H9 (cell line): ENCODE measurements around the gene CAMTA1. TPM values are rescaled to one million over a fixed set of nuclear protein-coding genes. Genes with fewer than 3 reads are reported as not detected.

Source experiments
- DNase-seq: peaks from one replicate; pipeline ENCODE4 v3.0.0-alpha.2; 2017
- H2AFZ ChIP-seq: one replicate; pipeline ENCODE4 v1.6.1; 2013; ENCODE audit warnings: mild to moderate bottlenecking, low read length, control low read depth, moderate library complexity
- H2AK5ac ChIP-seq: 2 replicates; pipeline ENCODE4 v1.6.1; 2013; ENCODE audit warnings: low read length, control low read depth, mixed read lengths; ENCODE audit not compliant: insufficient read length
- H2BK120ac ChIP-seq: one replicate; pipeline ENCODE4 v1.6.1; 2013; ENCODE audit warnings: low read depth, mild to moderate bottlenecking, low read length, control low read depth, inconsistent platforms; ENCODE audit not compliant: poor library complexity, severe bottlenecking
- H2BK12ac ChIP-seq: 2 replicates; pipeline ENCODE4 v1.6.1; 2013; ENCODE audit warnings: low read length, control low read depth, mixed read lengths, low read depth; ENCODE audit not compliant: insufficient read length
- H2BK15ac ChIP-seq: 2 replicates; pipeline ENCODE4 v1.6.1; 2013; ENCODE audit warnings: low read depth, low read length, control low read depth
- H2BK20ac ChIP-seq: one replicate; pipeline ENCODE4 v1.6.1; 2013; ENCODE audit warnings: low read depth, mild to moderate bottlenecking, low read length, control low read depth, inconsistent platforms; ENCODE audit not compliant: poor library complexity, severe bottlenecking
- H2BK5ac ChIP-seq: 2 replicates; pipeline ENCODE4 v1.6.1; 2013; ENCODE audit warnings: low read length, control low read depth, mixed read lengths; ENCODE audit not compliant: insufficient read length
- H3K14ac ChIP-seq: 2 replicates; pipeline ENCODE4 v1.6.1; 2013; ENCODE audit warnings: low read length, control low read depth; ENCODE audit not compliant: insufficient read depth
- H3K18ac ChIP-seq: 2 replicates; pipeline ENCODE4 v1.6.1; 2013; ENCODE audit warnings: low read depth, mild to moderate bottlenecking, mixed read lengths, low read length, control low read depth; ENCODE audit not compliant: insufficient read length
- H3K23ac ChIP-seq: 2 replicates; pipeline ENCODE4 v1.6.1; 2013; ENCODE audit warnings: low read length, control low read depth, mixed read lengths, low read depth; ENCODE audit not compliant: insufficient read length
- H3K23me2 ChIP-seq: 2 replicates; pipeline ENCODE4 v1.6.1; 2013; ENCODE audit warnings: low read depth, mild to moderate bottlenecking, mixed read lengths, low read length, control low read depth; ENCODE audit not compliant: insufficient read length, poor library complexity, severe bottlenecking
- H3K27ac ChIP-seq: 2 replicates; pipeline ENCODE4 v1.5.1; 2013; ENCODE audit warnings: low read length, control low read depth, mixed read lengths, low read depth; ENCODE audit not compliant: insufficient read length
- H3K27me3 ChIP-seq: 2 replicates; pipeline ENCODE4 v1.6.1; 2013; ENCODE audit warnings: low read length, control low read depth, inconsistent platforms; ENCODE audit not compliant: insufficient read depth
- H3K4ac ChIP-seq: 2 replicates; pipeline ENCODE4 v1.6.1; 2013; ENCODE audit warnings: low read depth, mild to moderate bottlenecking, control low read depth, inconsistent platforms, low read length, moderate library complexity
- H3K4me1 ChIP-seq: 2 replicates; pipeline ENCODE4 v1.6.1; 2013; ENCODE audit warnings: low read length, control low read depth, inconsistent platforms; ENCODE audit not compliant: insufficient read depth
- H3K4me2 ChIP-seq: 2 replicates; pipeline ENCODE4 v1.6.1; 2013; ENCODE audit warnings: low read length, control low read depth, mixed read lengths; ENCODE audit not compliant: insufficient read length, insufficient read depth
- H3K56ac ChIP-seq: 2 replicates; pipeline ENCODE4 v1.6.1; 2013; ENCODE audit warnings: low read depth, mild to moderate bottlenecking, mixed read lengths, low read length, control low read depth; ENCODE audit not compliant: insufficient read length
- H3K79me1 ChIP-seq: 2 replicates; pipeline ENCODE4 v1.6.1; 2013; ENCODE audit warnings: low read depth, mild to moderate bottlenecking, moderate library complexity, low read length, control low read depth, inconsistent platforms; ENCODE audit not compliant: insufficient read depth, poor library complexity, severe bottlenecking
- H3K79me2 ChIP-seq: 2 replicates; pipeline ENCODE4 v1.6.1; 2013; ENCODE audit warnings: low read length, control low read depth, inconsistent platforms; ENCODE audit not compliant: insufficient read depth
- H3K9ac ChIP-seq: 2 replicates; pipeline ENCODE4 v1.6.1; 2013; ENCODE audit warnings: low read length, control low read depth, mixed read lengths; ENCODE audit not compliant: insufficient read length; ENCODE audit errors: extremely low read depth
- H3K9me3 ChIP-seq: one replicate; pipeline ENCODE4 v1.6.1; 2013; ENCODE audit warnings: low read depth, low read length, inconsistent platforms; ENCODE audit not compliant: control insufficient read depth
- H3T11ph ChIP-seq: one replicate; pipeline ENCODE4 v1.6.1; 2013; ENCODE audit warnings: mild to moderate bottlenecking, low read length, control low read depth, inconsistent platforms
- H4K20me1 ChIP-seq: one replicate; pipeline ENCODE4 v1.6.1; 2013; ENCODE audit not compliant: control insufficient read depth, insufficient read length, insufficient read depth
- H4K5ac ChIP-seq: 2 replicates; pipeline ENCODE4 v1.6.1; 2013; ENCODE audit warnings: low read depth, mild to moderate bottlenecking, mixed read lengths, low read length, control low read depth; ENCODE audit not compliant: insufficient read length
- H4K8ac ChIP-seq: replicated peaks from 2 replicates; pipeline ENCODE4 v1.6.1; 2013; ENCODE audit warnings: low read length, control low read depth, mixed read lengths, low read depth; ENCODE audit not compliant: insufficient read length
- H4K91ac ChIP-seq: 2 replicates; pipeline ENCODE4 v1.6.1; 2013; ENCODE audit warnings: low read depth, mild to moderate bottlenecking, moderate library complexity, mixed read lengths, low read length, control low read depth; ENCODE audit not compliant: insufficient read length
- H3K27ac Mint-ChIP-seq, 3 experiments: 2 replicates in 2 of 3; 3 replicates in 1 of 3; pipeline ENCODE4 v1.8.0; 2020 to 2021; ENCODE audit warnings: mixed read lengths in 3 of 3, mild to moderate bottlenecking in 1 of 3, moderate library complexity in 1 of 3
- H3K27me3 Mint-ChIP-seq: 2 replicates; pipeline ENCODE4 v1.8.0; 2021; ENCODE audit warnings: low read depth, mild to moderate bottlenecking, moderate library complexity, mixed read lengths
- H3K36me3 Mint-ChIP-seq, 3 experiments: 2 replicates in 2 of 3; 3 replicates in 1 of 3; pipeline ENCODE4 v1.8.0; 2020 to 2021; ENCODE audit warnings: low read depth in 3 of 3, mixed read lengths in 3 of 3; ENCODE audit not compliant: insufficient read depth in 1 of 3
- H3K4me1 Mint-ChIP-seq, 2 experiments: 2 replicates each; pipeline ENCODE4 v1.8.0; 2020; ENCODE audit warnings: mixed read lengths in 2 of 2
- H3K4me3 Mint-ChIP-seq, 2 experiments: 2 replicates in 1 of 2; 3 replicates in 1 of 2; pipeline ENCODE4 v1.8.0; 2020 to 2021; ENCODE audit warnings: mild to moderate bottlenecking in 2 of 2, mixed read lengths in 2 of 2, moderate library complexity in 1 of 2
- H3K9me3 Mint-ChIP-seq, 2 experiments: 2 replicates in 1 of 2; 3 replicates in 1 of 2; pipeline ENCODE4 v1.8.0; 2020; ENCODE audit warnings: mild to moderate bottlenecking in 2 of 2, mixed read lengths in 2 of 2, moderate library complexity in 1 of 2
- WGBS: extraction: QIAGEN DNeasy Blood & Tissue Kit; methylation state at CpG from one replicate; pipeline ENCODE4 v1.1.7; 2013; ENCODE audit warnings: missing lambda C conversion rate, low lambda C conversion rate, mixed read lengths; ENCODE audit not compliant: insufficient read length; ENCODE audit errors: extremely low coverage; 5-methylcytosine and 5-hydroxymethylcytosine counted together
- total RNA-seq: library from RNA; stranded (reverse); gene quantifications from 2 replicates; pipeline ENCODE4 v1.2.1, GENCODE V29; 2021
- TF ChIP-seq, protein P1 (sequence below): fragments of 200-600 bp; sonication (generic); conservative IDR thresholded peaks from 3 replicates; pipeline ENCODE4 v1.8.0; 2021; ENCODE audit warnings: antibody characterized with exemption, mild to moderate bottlenecking

CAMTA1 gene
- total RNA-seq, 1 experiment from 2014 or later, result 115 TPM

GRCh38 chr1:7101187-7101586 is 315.9 kb downstream of the CAMTA1 start:
- Histone ChIP-seq H3K23ac (no peak overlapping the region), H3K56ac (no peak overlapping the region), H3K23me2 (no peaks in the 10 kb centered on the region), H3K27me3 (no peaks in the 10 kb centered on the region), H4K91ac (no peak overlapping the region), H2BK15ac (no peak overlapping the region), H4K8ac (no peak overlapping the region), H4K5ac (no peak overlapping the region), H3K9me3 (no peaks in the 10 kb centered on the region), H3K9ac (no peak overlapping the region), H3K14ac (no peak overlapping the region), H3K27ac (no peak overlapping the region), H3T11ph (no peak overlapping the region), H2AK5ac (no peak overlapping the region), H3K4me1 (no peaks in the 10 kb centered on the region), H3K4me2 (no peak overlapping the region), H3K18ac (no peak overlapping the region), H3K4ac (no peak overlapping the region), H3K79me2 (no peaks in the 10 kb centered on the region), H2AFZ (no peak overlapping the region), H4K20me1 (no peaks in the 10 kb centered on the region), H2BK12ac (no peak overlapping the region), H3K79me1 (no peaks in the 10 kb centered on the region), H2BK5ac (no peak overlapping the region), H2BK20ac (no peak overlapping the region), H2BK120ac (no peak overlapping the region)
- no peak overlapping the region for H3K4me3 Mint-ChIP-seq
- no CpG with 5 or more reads among the region's 5 CpGs for WGBS
- no peak overlapping the region for H3K27ac Mint-ChIP-seq
- H3K4me1 Mint-ChIP-seq, result peaks cover 5 to 7% of the 10 kb centered on the region in 2 experiments; a peak in 3 of 4 replicates
- TF ChIP-seq, protein P1, sequence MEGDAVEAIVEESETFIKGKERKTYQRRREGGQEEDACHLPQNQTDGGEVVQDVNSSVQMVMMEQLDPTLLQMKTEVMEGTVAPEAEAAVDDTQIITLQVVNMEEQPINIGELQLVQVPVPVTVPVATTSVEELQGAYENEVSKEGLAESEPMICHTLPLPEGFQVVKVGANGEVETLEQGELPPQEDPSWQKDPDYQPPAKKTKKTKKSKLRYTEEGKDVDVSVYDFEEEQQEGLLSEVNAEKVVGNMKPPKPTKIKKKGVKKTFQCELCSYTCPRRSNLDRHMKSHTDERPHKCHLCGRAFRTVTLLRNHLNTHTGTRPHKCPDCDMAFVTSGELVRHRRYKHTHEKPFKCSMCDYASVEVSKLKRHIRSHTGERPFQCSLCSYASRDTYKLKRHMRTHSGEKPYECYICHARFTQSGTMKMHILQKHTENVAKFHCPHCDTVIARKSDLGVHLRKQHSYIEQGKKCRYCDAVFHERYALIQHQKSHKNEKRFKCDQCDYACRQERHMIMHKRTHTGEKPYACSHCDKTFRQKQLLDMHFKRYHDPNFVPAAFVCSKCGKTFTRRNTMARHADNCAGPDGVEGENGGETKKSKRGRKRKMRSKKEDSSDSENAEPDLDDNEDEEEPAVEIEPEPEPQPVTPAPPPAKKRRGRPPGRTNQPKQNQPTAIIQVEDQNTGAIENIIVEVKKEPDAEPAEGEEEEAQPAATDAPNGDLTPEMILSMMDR, result no peak
- peaks cover 9% of the 10 kb centered on the region for H3K27me3 Mint-ChIP-seq
- no peak for DNase-seq
- H3K9me3 Mint-ChIP-seq, result no peaks in the 10 kb centered on the region; a peak in 1 of 5 replicates
- no peaks in the 10 kb centered on the region for H3K36me3 Mint-ChIP-seq
